ENCODE measurements around the gene WDR6.
A peak's percentile ranks its signal among the peaks of the same experiment; 100 is the strongest.

The WDR6 gene

DNA sequence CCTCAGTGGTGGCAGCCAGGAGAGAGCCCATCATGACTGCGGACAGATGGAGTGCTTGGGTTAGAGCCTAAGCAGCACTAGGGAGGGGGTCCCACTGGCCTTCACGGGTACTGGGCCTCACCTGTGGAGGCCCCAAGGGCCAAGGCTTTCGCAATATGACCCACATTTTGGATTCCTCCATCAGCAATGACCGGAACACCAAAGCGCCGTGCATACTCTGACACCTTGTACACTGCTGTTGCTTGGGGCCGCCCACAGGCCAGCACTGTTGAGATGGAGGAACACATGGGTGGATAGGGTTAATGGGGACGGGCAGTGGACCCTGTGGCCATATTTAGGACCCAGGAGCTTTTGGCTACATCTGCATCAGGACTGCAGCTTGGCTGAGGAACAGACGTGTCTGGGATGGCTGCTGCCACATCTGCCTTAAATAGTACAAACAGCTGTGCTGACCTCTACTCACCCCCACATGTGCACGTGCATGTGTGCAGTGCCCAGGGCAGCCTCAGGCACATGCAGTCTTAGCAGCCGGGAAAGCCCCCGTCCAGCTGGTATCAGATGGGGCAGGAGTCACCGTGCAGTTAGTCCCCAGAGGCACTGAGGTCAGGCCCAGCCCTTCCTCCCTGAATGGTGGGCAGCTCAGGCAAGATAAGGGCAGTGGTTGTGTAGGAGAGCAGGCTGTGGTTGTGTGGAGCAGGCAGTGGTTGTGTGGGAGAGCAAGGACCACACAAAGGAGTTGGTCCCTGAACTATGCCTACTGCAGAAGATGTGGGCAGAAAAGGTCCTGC, 18.0 kb downstream of the WDR6 start:
- no peak; the same call in 1 of the 2 replicates for TF ChIP-seq POLR2A (IDR thresholded peaks at IDR 0.05; ENCODE audit: low read depth, low read length)
- DNase-seq (ENCODE audit: insufficient read length, low spot score) (no peak), FAIRE-seq (no peak)

DNA sequence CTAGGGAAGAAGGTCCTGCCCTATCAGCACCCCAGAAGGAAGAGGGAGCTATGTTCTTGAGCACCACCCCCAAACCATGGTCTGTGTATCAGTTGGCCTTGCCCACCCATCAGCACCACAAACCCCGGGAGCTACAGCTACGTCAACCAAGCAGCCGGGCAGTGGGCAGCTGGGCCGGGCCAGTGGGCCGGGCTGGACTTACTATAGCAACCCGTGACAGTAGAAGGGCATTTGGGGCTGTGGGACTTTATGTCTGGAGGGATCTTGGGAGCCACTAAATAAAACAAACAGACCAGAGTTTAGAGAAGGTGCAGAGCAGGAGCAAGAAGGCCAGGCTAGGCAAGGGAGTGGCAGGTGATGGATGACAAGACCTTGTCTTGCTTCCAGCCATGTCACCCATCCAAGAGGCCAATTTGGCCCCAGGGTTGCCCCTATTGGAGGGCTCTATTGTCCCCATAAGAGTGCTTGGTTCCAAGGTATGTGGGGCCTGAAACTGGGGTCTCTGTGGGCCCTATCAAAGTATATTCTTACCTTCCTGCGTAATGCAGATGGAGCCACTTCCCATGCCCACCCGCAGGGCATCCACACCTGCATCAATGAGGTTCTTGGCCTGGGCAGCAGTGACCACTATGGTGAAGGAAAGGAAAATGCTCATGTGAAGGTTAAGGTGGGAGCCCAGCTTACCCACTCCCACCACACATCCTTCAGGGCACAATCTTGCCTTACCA, 18.8 kb downstream of the WDR6 start:
- FAIRE-seq: no peak
- DNase-seq (ENCODE audit: insufficient read length, low spot score): no peak
- no peak for TF ChIP-seq POLR2A (IDR thresholded peaks at IDR 0.05; ENCODE audit: low read depth, low read length)

DNA sequence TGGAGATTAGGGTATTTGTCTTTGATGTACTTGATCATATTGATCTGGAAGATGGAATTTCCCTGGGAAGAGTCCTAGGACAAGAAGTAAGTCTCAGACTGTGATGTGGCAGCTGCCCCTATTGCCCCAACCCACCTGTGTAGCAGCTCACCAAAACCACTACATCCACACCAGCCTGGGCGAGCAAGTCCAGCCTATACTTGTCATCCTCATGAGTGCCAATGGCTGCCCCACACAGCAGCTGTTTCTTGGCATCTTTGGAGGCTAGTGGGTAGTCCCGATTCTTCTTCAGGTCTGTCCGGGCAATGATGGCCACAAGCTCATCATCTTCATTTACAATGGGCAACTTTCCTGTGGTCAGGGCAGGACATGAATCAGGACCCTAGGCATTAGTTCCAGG, 19.3 kb downstream of the WDR6 start:
- no peak for DNase-seq (ENCODE audit: insufficient read length, low spot score)
- TF ChIP-seq POLR2A (IDR thresholded peaks at IDR 0.05; ENCODE audit: low read depth, low read length): no peak
- no peak for FAIRE-seq

DNA sequence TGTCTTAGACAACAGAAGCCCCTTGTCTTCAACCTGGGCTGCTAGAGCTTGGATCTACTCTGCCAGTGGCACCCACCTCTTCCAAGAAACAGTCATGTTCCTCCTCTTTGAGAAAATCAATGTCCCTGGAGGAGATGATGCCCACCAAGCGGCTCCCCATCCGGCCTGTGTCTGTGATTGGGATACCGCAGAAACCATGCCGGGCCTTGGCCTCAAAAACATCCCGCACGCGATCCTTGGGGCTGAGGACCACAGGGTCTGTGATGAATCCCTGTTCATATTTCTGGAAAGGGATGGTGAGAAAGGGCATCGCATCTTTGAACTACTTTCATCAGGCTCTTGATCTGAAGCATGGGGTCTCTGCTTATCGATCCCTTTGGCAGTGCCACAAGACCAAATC, 20.4 kb downstream of the WDR6 start:
- FAIRE-seq (no peak), DNase-seq (ENCODE audit: insufficient read length, low spot score) (no peak)
- TF ChIP-seq POLR2A (IDR thresholded peaks at IDR 0.05; ENCODE audit: low read depth, low read length): 0 out of 2 replicates have a peak, but pooled peaks have one; percentile 31

DNA sequence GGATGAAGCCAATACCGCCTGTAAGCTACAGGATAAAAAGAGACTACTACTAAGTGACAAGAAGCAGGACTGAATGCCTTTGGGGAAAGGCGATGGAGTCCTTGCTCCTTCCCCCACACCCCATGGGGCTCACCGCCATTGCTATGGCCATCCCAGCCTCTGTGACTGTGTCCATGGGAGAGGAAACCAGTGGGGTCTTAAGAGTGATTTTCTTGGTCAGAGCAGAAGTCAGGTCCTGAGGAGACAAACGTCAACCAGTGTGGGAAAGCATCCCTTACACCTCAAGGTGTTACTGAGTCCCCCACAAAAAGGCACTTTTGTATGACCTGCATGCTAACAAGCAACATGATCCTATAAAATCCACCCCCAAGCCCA, 21.1 kb downstream of the WDR6 start:
- no peak for FAIRE-seq
- DNase-seq (ENCODE audit: insufficient read length, low spot score): no peak
- no peak for TF ChIP-seq POLR2A (IDR thresholded peaks at IDR 0.05; ENCODE audit: low read depth, low read length)

DNA sequence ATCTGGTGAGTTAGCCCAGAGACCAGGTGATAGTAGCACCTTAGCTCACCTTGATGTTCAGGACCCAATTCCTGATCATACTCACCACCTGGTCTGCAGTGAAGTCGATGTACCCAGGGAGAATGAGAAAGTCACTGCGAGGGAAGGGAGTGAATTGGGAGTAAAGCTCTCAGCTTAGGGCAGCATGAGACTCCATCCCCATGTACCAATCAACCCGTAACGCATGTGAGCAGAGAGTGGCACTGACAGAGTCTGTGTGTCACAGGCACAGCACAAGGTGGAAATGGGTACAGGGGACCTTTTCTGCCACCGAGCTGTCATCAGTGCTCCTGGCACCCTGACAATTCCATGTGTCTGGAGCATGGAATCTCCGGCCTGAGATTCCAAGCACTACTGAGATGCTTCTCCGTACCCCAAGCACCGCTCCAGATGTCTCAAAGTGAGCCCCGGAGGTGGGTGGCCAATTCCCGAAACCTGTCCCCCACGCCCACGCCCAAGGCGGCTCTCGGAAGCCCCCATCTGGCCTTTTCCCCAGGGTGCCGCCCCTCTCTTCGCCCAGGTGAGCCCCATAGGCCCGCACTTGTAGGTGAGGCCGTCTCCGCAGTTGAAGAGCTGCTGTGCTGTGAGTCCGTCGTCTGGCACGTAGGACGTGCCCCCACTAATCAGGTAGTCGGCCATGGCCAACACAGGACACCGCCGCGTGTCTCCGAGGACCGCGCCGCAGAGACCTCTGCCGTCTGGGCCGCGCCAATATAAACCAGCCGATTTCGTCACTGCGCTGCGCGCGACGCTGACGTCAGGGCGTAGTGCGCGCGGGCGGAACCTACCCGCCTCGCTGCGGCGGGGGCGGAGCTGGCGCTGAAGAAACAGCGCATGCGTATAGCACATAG, 21.7 kb downstream of the WDR6 start, which contains the start of gene IMPDH2:
Gene IMPDH2 (minus strand): TSS at position 726 of the 890 bp plus-strand sequence. CDS start 48 bp downstream, at position 678.
- no peak for FAIRE-seq
- peak; percentile 100 for TF ChIP-seq POLR2A (IDR thresholded peaks at IDR 0.05; ENCODE audit: low read depth, low read length)
- peak; percentile 71 for DNase-seq (ENCODE audit: insufficient read length, low spot score)

DNA sequence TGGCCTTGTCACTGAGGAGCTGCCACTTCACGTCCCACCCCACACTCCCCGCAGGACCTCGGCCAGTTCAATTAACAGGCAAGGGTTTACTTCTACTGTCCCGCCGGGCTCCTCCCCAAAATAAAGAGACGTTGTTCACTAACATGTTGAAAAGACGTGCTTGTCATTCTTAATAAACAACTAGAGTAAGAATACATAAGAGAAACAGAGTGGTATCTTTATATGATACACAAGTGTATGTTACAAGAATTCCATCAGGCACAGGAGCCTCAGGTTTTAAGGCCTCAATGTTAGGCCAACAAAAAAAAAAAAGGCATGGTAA, 22.3 kb downstream of the WDR6 start:
- no peak for DNase-seq (ENCODE audit: insufficient read length, low spot score)
- FAIRE-seq: no peak

DNA sequence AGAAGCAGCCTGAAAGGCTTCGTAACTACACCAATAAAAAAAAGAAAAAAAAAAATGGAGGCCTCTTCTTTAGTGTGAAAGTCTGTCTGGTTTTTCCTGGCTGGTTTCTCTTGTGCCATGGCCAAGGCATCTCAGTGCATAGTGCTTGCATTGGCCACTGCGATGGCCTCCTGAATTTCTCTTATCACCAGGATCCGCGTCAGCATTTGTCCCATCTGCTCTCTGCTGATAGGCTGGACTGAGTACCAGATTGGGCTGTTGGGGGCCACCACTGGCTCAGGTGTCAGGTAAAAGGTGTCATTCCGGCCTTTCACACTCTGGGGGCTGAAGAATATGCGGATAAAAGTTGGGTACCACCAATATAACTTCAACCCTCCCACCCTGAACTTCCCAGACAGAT, 23.1 kb downstream of the WDR6 start:
- no peak for FAIRE-seq
- DNase-seq (ENCODE audit: insufficient read length, low spot score): no peak
- TF ChIP-seq POLR2A (IDR thresholded peaks at IDR 0.05; ENCODE audit: low read depth, low read length): no peak

More for the DNA sequence above, 22.3 kb downstream of the WDR6 start:
- no peak for TF ChIP-seq POLR2A (IDR thresholded peaks at IDR 0.05; ENCODE audit: low read depth, low read length)

DNA sequence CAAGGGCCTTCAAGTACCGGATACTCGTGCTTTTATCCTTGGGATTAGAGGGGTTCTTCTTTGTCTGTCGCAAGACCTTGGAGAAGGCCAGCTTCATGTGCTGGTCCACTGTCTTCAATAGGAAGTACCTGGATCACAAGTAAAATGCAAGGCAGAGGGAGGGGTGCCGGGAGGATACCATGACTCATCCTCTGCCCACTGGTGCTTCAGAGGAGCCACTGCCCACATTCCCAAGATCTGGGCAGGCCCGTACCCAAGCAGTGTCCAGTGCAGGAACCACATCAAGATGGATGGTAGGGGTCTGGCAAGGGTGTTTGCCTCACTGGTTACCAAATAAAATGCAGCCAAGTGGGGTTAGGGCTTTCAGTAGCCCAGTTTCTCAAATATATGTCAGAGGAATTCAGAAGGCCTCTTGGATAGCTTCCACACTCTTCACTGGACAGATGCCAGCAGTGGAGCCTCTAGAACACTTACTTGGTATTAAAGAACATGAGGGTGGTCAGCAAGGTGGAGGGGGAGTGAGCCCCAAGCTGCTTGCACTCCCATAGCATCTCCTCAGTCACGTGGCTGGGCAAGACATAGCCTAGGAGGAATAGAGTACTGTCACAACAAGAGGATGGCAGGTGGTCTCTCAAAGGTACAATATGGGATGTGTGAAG, 25.6 kb downstream of the WDR6 start:
- FAIRE-seq: no peak
- DNase-seq (ENCODE audit: insufficient read length, low spot score): no peak

DNA sequence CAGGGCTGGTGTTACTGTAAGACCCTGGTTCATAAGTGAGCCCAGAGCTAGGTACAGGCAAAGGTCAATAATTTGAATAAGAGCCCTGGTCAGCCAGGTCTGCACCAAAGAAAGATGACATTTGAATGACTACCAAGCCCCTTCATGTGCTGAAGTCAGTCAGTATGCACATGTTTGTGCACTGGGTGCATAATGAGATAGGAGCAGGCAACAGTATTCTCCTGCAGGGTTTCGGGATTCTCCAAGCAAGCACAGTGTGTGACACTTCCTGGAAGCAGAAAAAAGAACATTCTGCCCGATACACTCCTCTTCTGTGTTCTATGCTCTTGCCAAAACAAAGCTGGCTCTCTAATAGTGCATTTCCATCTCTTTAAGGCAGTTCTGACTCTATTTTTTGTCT, 27.5 kb downstream of the WDR6 start:
- DNase-seq (ENCODE audit: insufficient read length, low spot score): no peak
- TF ChIP-seq POLR2A (IDR thresholded peaks at IDR 0.05; ENCODE audit: low read depth, low read length): no peak
- no peak for FAIRE-seq

More for the DNA sequence above, 25.6 kb downstream of the WDR6 start:
- no peak for TF ChIP-seq POLR2A (IDR thresholded peaks at IDR 0.05; ENCODE audit: low read depth, low read length)

DNA sequence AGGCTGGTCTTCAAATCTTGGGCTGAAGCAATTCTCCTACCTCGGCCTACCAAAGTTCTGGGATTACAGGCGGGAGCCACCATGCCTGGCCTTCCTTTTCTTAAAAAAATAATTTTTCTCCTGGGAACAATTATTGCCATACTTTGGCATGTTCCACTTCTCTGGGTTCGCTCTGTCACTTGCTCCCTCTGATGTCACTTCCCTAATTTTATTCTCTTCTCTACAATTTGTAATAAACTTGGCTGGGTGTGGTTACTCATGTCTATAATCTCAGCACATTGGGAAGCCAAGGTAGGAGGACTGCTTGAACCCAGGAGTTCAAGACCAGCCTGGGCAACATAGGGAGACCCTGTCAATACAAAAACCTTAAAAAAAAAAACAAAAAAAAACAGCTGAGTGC, 28.1 kb downstream of the WDR6 start:
- DNase-seq (ENCODE audit: insufficient read length, low spot score) (no peak), FAIRE-seq (no peak)
- TF ChIP-seq POLR2A (IDR thresholded peaks at IDR 0.05; ENCODE audit: low read depth, low read length): no peak

DNA sequence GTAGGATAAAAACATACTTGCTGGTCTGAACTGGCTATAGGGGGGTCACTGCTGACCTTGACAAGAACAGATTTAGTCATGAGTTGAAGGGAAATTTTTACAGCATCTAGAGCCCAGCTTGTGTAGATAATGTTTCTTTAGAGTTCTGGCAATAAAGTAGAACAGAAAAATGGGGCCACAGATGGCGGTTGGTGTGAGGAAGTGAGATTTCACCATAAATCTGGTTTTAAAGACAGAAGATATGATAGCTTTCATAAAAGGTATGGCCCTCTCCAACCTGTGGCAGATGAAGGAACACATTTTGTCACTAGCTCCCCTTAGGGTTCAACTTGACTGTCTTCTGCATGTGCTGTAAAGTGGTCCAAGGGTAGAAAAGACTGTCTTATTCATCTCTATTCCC, 46.4 kb downstream of the WDR6 start:
- TF ChIP-seq POLR2A (IDR thresholded peaks at IDR 0.05; ENCODE audit: low read depth, low read length): no peak
- DNase-seq (ENCODE audit: insufficient read length, low spot score) (no peak), FAIRE-seq (no peak)

DNA sequence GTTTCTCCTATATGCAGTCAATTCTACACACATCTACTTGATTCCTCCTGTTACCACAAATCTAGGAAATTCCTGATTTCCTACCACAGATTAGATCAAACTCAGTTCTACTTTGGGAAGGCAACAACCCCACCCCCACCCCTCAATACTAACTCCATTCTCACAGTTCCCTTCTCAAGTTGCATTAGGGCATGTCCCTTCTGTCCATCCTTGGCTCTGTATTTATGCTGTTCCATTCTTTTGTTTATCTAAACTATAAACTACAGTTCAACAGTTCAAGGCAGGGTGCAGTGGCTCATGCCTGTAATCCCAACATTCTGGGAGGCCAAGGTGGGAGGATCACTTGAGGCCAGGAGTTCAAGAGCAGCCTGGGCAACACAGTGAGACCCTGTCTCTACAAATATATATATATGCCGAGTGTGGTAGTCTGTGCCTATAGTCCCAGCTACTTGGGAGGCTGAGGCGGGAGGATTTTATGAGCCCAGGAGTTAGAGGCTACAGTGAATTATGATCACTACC, 47.2 kb downstream of the WDR6 start:
- FAIRE-seq (no peak), DNase-seq (ENCODE audit: insufficient read length, low spot score) (no peak)
- TF ChIP-seq POLR2A (IDR thresholded peaks at IDR 0.05; ENCODE audit: low read depth, low read length): no peak

Data from H54 (cell line).